ENCODE results near the gene FA2H. TPM values are rescaled to one million over a fixed set of nuclear protein-coding genes. Genes with fewer than 3 reads are reported as not detected.

Gene FA2H
- total RNA-seq, 2 donors from 2014 or later, result 0.35 TPM; not detected in 1

DNA sequence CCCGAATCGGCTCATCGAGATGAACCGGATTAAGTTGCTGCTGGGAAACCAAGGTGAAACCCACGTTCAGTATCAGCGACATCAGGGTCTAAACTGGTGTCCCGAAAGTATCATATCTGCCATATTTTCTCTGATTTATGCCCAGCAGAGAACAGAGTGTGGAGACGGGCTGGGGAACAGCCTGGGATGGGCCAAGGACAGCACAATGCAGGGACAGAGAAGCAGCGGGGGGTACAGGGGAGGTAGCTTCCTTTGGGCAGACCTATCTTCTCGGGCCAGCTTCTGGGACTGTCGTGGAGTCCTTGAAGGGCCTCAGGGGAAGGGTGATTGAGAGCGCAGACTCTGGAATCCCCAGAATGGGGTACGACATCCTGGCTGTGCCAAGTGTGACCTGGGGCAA lies 56.5 kb downstream of the FA2H start:
- no peaks in the 10 kb centered on the region for H3K9me3 ChIP-seq

DNA sequence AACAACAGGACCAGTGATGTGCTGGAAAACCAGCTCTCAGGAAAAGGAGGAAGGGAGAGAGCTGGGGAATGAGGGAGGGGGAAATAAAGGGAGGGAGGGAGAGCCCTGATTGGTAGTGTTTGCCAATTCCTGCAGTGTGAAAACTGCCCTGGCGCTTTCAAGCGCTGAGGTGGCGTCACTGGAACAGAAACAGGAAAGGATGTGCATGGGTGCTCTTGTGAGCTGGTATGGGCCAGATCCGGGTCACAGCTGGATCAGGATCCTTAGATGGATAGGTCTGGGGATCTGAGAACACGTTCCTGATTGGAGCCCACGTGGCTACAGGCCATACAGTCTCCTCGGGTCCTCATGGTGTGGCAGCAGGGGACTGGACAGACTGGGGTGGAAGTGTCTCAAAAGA lies 57.3 kb downstream of the FA2H start:
- no peak overlapping the region for H3K4me3 ChIP-seq
- no peak for DNase-seq (ENCODE audit: low spot score)
- no peaks in the 10 kb centered on the region for H3K4me1 ChIP-seq
- H3K36me3 ChIP-seq, result no peaks in the 10 kb centered on the region
- TF ChIP-seq, protein P1, sequence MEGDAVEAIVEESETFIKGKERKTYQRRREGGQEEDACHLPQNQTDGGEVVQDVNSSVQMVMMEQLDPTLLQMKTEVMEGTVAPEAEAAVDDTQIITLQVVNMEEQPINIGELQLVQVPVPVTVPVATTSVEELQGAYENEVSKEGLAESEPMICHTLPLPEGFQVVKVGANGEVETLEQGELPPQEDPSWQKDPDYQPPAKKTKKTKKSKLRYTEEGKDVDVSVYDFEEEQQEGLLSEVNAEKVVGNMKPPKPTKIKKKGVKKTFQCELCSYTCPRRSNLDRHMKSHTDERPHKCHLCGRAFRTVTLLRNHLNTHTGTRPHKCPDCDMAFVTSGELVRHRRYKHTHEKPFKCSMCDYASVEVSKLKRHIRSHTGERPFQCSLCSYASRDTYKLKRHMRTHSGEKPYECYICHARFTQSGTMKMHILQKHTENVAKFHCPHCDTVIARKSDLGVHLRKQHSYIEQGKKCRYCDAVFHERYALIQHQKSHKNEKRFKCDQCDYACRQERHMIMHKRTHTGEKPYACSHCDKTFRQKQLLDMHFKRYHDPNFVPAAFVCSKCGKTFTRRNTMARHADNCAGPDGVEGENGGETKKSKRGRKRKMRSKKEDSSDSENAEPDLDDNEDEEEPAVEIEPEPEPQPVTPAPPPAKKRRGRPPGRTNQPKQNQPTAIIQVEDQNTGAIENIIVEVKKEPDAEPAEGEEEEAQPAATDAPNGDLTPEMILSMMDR (IDR thresholded peaks at IDR 0.05), result no peak
- no peaks in the 10 kb centered on the region for H3K27me3 ChIP-seq
- H3K9me3 ChIP-seq, result no peaks in the 10 kb centered on the region
- no peak overlapping the region for H3K27ac ChIP-seq

More for the DNA sequence above, 56.5 kb downstream of the FA2H start:
- TF ChIP-seq, protein P1 (IDR thresholded peaks at IDR 0.05), result no peak
- Histone ChIP-seq H3K27me3 (no peaks in the 10 kb centered on the region), H3K27ac (no peak overlapping the region), H3K4me3 (no peak overlapping the region), H3K36me3 (no peaks in the 10 kb centered on the region), H3K4me1 (no peaks in the 10 kb centered on the region)
- DNase-seq (ENCODE audit: low spot score), result no peak

DNA sequence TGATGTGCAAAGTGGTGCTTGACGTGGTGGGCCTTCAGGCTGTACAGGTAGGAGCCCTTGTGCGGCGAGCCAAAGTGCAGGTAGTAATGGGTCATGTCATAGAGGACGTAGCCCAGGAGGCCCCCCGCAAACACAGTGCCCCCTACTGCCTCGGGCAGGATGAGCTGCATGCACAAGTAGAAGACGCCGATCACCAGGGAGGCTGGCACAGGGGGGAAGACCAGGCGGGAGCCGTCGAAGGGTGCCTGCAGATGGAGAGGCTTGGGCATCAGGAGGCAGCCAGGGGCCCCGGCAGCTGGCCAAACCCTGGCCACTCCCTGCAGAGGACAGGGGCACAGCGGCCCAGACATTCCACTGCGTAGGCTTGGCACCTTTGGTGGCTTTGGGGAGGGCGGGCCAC lies 58.3 kb downstream of the FA2H start:
- DNase-seq (ENCODE audit: low spot score), result no peak
- no peaks in the 10 kb centered on the region for H3K4me1 ChIP-seq
- H3K36me3 ChIP-seq, result no peaks in the 10 kb centered on the region
- H3K27ac ChIP-seq, result no peak overlapping the region
- H3K4me3 ChIP-seq, result no peak overlapping the region
- H3K9me3 ChIP-seq, result no peaks in the 10 kb centered on the region
- TF ChIP-seq, protein P1 (IDR thresholded peaks at IDR 0.05), result no peak
- H3K27me3 ChIP-seq, result no peaks in the 10 kb centered on the region

DNA sequence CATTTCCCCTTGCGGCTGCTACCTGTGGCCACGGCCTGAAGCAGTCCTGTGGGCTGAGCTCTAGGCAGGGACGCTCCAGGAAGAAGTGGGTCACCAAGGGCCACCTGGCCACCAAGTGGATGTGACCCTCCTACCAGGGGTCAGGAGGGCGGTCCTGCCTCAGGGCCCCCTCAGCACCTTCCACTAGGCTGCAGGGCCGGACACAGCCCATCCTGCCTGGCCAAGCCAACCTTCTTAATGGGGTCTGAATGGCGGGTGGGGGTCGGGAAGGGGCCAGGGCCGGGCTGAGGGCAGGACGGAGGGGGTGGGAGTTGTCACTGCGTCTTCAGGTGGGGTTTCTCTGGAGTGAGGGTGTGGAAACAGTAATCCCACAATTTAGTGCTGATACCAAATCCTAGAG lies 60.7 kb downstream of the FA2H start:
- Histone ChIP-seq H3K27ac (no peak overlapping the region), H3K36me3 (no peaks in the 10 kb centered on the region), H3K9me3 (no peaks in the 10 kb centered on the region), H3K27me3 (no peaks in the 10 kb centered on the region), H3K4me1 (no peaks in the 10 kb centered on the region), H3K4me3 (no peak overlapping the region)
- DNase-seq (ENCODE audit: low spot score), result no peak
- TF ChIP-seq, protein P1 (IDR thresholded peaks at IDR 0.05), result no peak

DNA sequence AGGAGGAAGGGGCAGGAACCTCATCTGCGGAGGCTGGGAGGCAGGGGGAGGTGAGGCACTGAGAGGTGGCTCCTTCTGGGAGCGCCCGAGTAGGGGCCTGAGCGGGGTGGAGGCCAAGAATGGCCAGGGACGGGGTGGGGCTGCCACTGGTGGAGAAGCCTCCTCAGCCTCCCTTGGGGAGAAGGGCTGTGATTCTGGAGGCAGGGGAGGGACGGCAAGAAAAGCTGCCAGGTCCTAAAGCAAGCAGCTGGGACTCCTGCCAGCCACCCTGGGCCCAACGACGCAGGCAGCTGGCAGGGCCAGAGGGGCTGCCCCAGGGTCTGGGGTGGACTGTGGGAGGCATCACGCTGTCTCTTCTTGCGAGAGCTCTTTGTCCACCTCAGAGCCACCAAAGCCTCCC lies 61.3 kb downstream of the FA2H start:
- Histone ChIP-seq H3K36me3 (no peaks in the 10 kb centered on the region), H3K9me3 (no peaks in the 10 kb centered on the region), H3K27ac (no peak overlapping the region), H3K27me3 (no peaks in the 10 kb centered on the region), H3K4me1 (no peaks in the 10 kb centered on the region), H3K4me3 (no peak overlapping the region)
- TF ChIP-seq, protein P1 (IDR thresholded peaks at IDR 0.05), result no peak
- DNase-seq (ENCODE audit: low spot score), result no peak

DNA sequence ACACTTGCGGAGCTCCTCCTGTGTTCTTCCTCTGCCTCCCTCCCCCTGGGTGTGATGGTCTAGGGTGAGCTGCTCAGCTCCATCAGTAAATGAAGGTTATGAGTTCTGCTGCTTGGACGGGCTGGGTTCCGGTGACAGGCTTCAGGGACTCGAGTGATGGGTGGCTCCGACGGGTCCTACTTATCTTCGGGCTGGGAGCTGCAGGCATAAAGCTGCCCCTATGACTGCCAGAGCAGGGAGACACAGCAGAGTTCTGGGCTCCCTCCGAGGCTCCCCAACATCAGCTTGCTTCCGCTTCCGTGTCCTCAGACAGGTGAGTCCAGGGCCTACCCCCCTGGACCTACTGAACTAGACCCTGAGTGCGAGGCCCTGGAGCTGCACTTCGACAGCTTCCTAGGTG lies 62.7 kb downstream of the FA2H start:
- no peak overlapping the region for H3K27ac ChIP-seq
- H3K4me1 ChIP-seq, result no peaks in the 10 kb centered on the region
- TF ChIP-seq, protein P1 (IDR thresholded peaks at IDR 0.05), result no peak
- DNase-seq (ENCODE audit: low spot score), result no peak
- no peaks in the 10 kb centered on the region for H3K9me3 ChIP-seq
- no peak overlapping the region for H3K4me3 ChIP-seq
- no peaks in the 10 kb centered on the region for H3K36me3 ChIP-seq
- no peaks in the 10 kb centered on the region for H3K27me3 ChIP-seq

All from right atrium auricular region (tissue), 2 donors.